H1 (cell line): ENCODE data around the gene P2RX6. TPM values are rescaled to one million over a fixed set of nuclear protein-coding genes. Genes with fewer than 3 reads are reported as not detected.

Experiments used
- CTCF ChIA-PET: fragments of 300-600 bp; sonication (Branson Sonifier 250); formaldehyde crosslinking; loops from one replicate; lab custom pipeline; 2021; ENCODE audit not compliant: partially characterized antibody; lab: Charles Lee
- POLR2A ChIA-PET: fragments of 300-600 bp; sonication (Branson Sonifier 250); formaldehyde crosslinking; loops from one replicate; lab custom pipeline; 2021; ENCODE audit warnings: inconsistent platforms; ENCODE audit not compliant: partially characterized antibody; lab: Charles Lee
- DNase-seq, 2 experiments: peaks; one replicate each; pipeline versions ENCODE4 v3.0.0 to v3.0.0-alpha.2; 2010 to 2022; ENCODE audit warnings: low spot score in 2 of 2, low read depth in 1 of 2, mixed read lengths in 1 of 2
- FAIRE-seq: peaks from 2 replicates; lab custom pipeline; 2011; peaks lifted over from hg19 to GRCh38; lab: Jason Lieb, UNC
- H2AFZ ChIP-seq: 2 replicates; pipeline ENCODE4 v1.8.1; 2012; ENCODE audit warnings: low read length, inconsistent platforms
- H2AK5ac ChIP-seq: 2 replicates; pipeline ENCODE4 v1.6.1; 2013; ENCODE audit warnings: low read depth, low read length
- H2BK120ac ChIP-seq: replicated peaks from 2 replicates; pipeline ENCODE3; 2013; ENCODE audit warnings: low read depth, low read length, inconsistent platforms
- H2BK12ac ChIP-seq: 2 replicates; pipeline ENCODE4 v1.6.1; 2013; ENCODE audit warnings: low read depth, low read length
- H2BK15ac ChIP-seq: 2 replicates; pipeline ENCODE4 v1.6.1; 2013; ENCODE audit warnings: low read length
- H2BK20ac ChIP-seq: 2 replicates; pipeline ENCODE4 v1.6.1; 2013; ENCODE audit warnings: low read length
- H2BK5ac ChIP-seq: 2 replicates; pipeline ENCODE4 v1.6.1; 2013; ENCODE audit warnings: low read depth, low read length
- H3K14ac ChIP-seq: 2 replicates; pipeline ENCODE4 v1.6.1; 2013; ENCODE audit warnings: inconsistent platforms; ENCODE audit not compliant: insufficient read length
- H3K18ac ChIP-seq: 2 replicates; pipeline ENCODE4 v1.6.1; 2013; ENCODE audit warnings: low read length; ENCODE audit errors: extremely low read depth
- H3K23ac ChIP-seq: 2 replicates; pipeline ENCODE4 v1.6.1; 2013; ENCODE audit warnings: inconsistent platforms; ENCODE audit not compliant: insufficient read length
- H3K23me2 ChIP-seq: 2 replicates; pipeline ENCODE4 v1.6.1; 2013; ENCODE audit warnings: low read depth, low read length
- H3K27ac ChIP-seq: 2 replicates; pipeline ENCODE4 v1.6.1; 2011; ENCODE audit warnings: low read depth, low read length, inconsistent platforms
- H3K27me3 ChIP-seq, 4 experiments: replicated peaks in 1 of 4; 1 replicate in 1 of 4; 2 replicates in 3 of 4; pipeline versions ENCODE4 v1.6.1 to v1.8.1; 2011 to 2013; ENCODE audit warnings: low read length in 3 of 4, mild to moderate bottlenecking in 3 of 4, inconsistent platforms in 2 of 4, mixed read lengths in 2 of 4, moderate library complexity in 1 of 4; ENCODE audit not compliant: control insufficient read depth in 3 of 4, insufficient read depth in 3 of 4; ENCODE audit errors: extremely low read depth in 1 of 4
- H3K36me3 ChIP-seq, 4 experiments: 2 replicates each; pipeline versions ENCODE4 v1.6.1 to v1.8.1; 2011 to 2013; ENCODE audit warnings: mild to moderate bottlenecking in 4 of 4, low read length in 3 of 4, moderate library complexity in 2 of 4, control low read depth in 1 of 4, inconsistent platforms in 1 of 4; ENCODE audit not compliant: insufficient read depth in 4 of 4, control insufficient read depth in 2 of 4
- H3K4ac ChIP-seq: replicated peaks from 2 replicates; pipeline ENCODE3; 2013; ENCODE audit warnings: low read length, low read depth, mixed read lengths, inconsistent platforms; ENCODE audit not compliant: insufficient read length
- H3K4me1 ChIP-seq, 4 experiments: replicated peaks in 1 of 4; 1 replicate in 1 of 4; 2 replicates in 3 of 4; pipeline versions ENCODE4 v1.6.1 to v1.8.1; 2011 to 2013; ENCODE audit warnings: low read length in 3 of 4, inconsistent platforms in 2 of 4, mixed read lengths in 1 of 4; ENCODE audit not compliant: insufficient read depth in 4 of 4, control insufficient read depth in 3 of 4
- H3K4me2 ChIP-seq, 2 experiments: 2 replicates each; pipeline versions ENCODE4 v1.6.1 to v1.8.1; 2011 to 2013; ENCODE audit warnings: low read depth in 2 of 2, low read length in 2 of 2, control low read depth in 1 of 2, inconsistent platforms in 1 of 2, mild to moderate bottlenecking in 1 of 2; ENCODE audit not compliant: insufficient read depth in 1 of 2
- H3K4me3 ChIP-seq, 4 experiments: fragments of 200-600, 300-600 bp in 1 of 4; sonication (generic), shearing (Covaris generic), sonication (Bioruptor Twin) in 1 of 4; 2 replicates each; pipeline versions ENCODE4 v1.5.1 to v1.8.1; 2011 to 2016; ENCODE audit warnings: low read length in 4 of 4, low read depth in 3 of 4, control low read depth in 2 of 4, inconsistent platforms in 2 of 4, mild to moderate bottlenecking in 2 of 4, mixed read lengths in 1 of 4, moderate library complexity in 1 of 4; ENCODE audit not compliant: insufficient read depth in 2 of 4; ENCODE audit errors: extremely low read depth in 1 of 4
- H3K56ac ChIP-seq: replicated peaks from 2 replicates; pipeline ENCODE3; 2013; ENCODE audit warnings: low read depth, mild to moderate bottlenecking, mixed read lengths, low read length, inconsistent platforms; ENCODE audit not compliant: insufficient read length
- H3K79me1 ChIP-seq: 2 replicates; pipeline ENCODE4 v1.6.1; 2013; ENCODE audit warnings: low read depth, low read length, control low read depth
- H3K79me2 ChIP-seq, 2 experiments: 2 replicates each; pipeline versions ENCODE4 v1.6.1 to v1.8.1; 2012 to 2013; ENCODE audit warnings: low read length in 2 of 2, mild to moderate bottlenecking in 2 of 2, inconsistent platforms in 1 of 2; ENCODE audit not compliant: insufficient read depth in 2 of 2, control insufficient read depth in 1 of 2
- H3K9ac ChIP-seq, 4 experiments: replicated peaks in 1 of 4; 1 replicate in 1 of 4; 2 replicates in 3 of 4; pipeline versions ENCODE4 v1.6.1 to v1.8.1; 2011 to 2013; ENCODE audit warnings: low read depth in 3 of 4, low read length in 3 of 4, control low read depth in 2 of 4, mild to moderate bottlenecking in 2 of 4, moderate library complexity in 2 of 4, inconsistent platforms in 1 of 4; ENCODE audit errors: extremely low read depth in 1 of 4
- H3K9me3 ChIP-seq, 2 experiments: 2 replicates each; pipeline versions ENCODE4 v1.6.1 to v1.8.1; 2012 to 2013; ENCODE audit warnings: mild to moderate bottlenecking in 2 of 2, moderate library complexity in 2 of 2, control low read depth in 1 of 2, inconsistent platforms in 1 of 2, low read depth in 1 of 2, low read length in 1 of 2, mixed read lengths in 1 of 2; ENCODE audit not compliant: insufficient read depth in 2 of 2
- H4K20me1 ChIP-seq, 2 experiments: replicated peaks in 1 of 2; 2 replicates each; pipeline versions ENCODE3 to v1.8.1; 2011 to 2013; ENCODE audit warnings: inconsistent platforms in 2 of 2, low read length in 2 of 2, mild to moderate bottlenecking in 1 of 2; ENCODE audit not compliant: insufficient read depth in 2 of 2, control insufficient read depth in 1 of 2
- H4K5ac ChIP-seq: 2 replicates; pipeline ENCODE4 v1.6.1; 2013; ENCODE audit warnings: low read length, low read depth, mixed read lengths, inconsistent platforms; ENCODE audit not compliant: insufficient read length
- H4K8ac ChIP-seq: 2 replicates; pipeline ENCODE4 v1.8.0; 2013; ENCODE audit warnings: mild to moderate bottlenecking, moderate library complexity, low read length, inconsistent platforms; ENCODE audit not compliant: insufficient read depth; ENCODE audit errors: extremely low read depth
- H4K91ac ChIP-seq: replicated peaks from 2 replicates; pipeline ENCODE3; 2013; ENCODE audit warnings: low read length, mixed read lengths, inconsistent platforms; ENCODE audit not compliant: insufficient read length
- BRCA1 ChIP-seq: IDR thresholded peaks from 2 replicates; pipeline ENCODE4 v1.6.1; 2012; ENCODE audit warnings: low read depth, low read length, improper control_type of control experiment
- RAD21 ChIP-seq, 2 experiments: IDR thresholded peaks in 1 of 2; conservative IDR thresholded peaks in 1 of 2; 2 replicates each; pipeline ENCODE4 v1.6.1; 2011; ENCODE audit warnings: low read depth in 2 of 2, low read length in 2 of 2, improper control_type of control experiment in 1 of 2, inconsistent platforms in 1 of 2, mild to moderate bottlenecking in 1 of 2, moderate library complexity in 1 of 2
- WGBS, 2 experiments: shearing (Covaris generic) in 1 of 2; methylation state at CpG; one replicate each; pipeline versions ENCODE4 v1.1.6 to v1.1.7; 2013 to 2015; ENCODE audit warnings: low lambda C conversion rate in 2 of 2, mixed read lengths in 2 of 2, inconsistent platforms in 1 of 2, low coverage in 1 of 2, missing lambda C conversion rate in 1 of 2; ENCODE audit not compliant: insufficient replicate concordance in 2 of 2, insufficient coverage in 1 of 2, insufficient read length in 1 of 2; ENCODE audit errors: extremely low coverage in 1 of 2, missing lambda C conversion rate in 1 of 2; 5-methylcytosine and 5-hydroxymethylcytosine counted together
- polyA plus RNA-seq, 7 experiments: library from polyadenylated mRNA; depleted of rRNA in 3 of 7; stranded (reverse) in 5 of 7; unstranded in 2 of 7; fragments of >200 nt in 5 of 7; fragments of 200-250 nt in 2 of 7; gene quantifications; 1 replicate in 5 of 7; 2 replicates in 1 of 7; 4 replicates in 1 of 7; pipeline versions ENCODE4 v1.2.1 to v1.2.3, GENCODE V29; 2011 to 2013; ENCODE audit warnings: missing spikeins in 2 of 7, mixed read lengths in 2 of 7
- total RNA-seq: library from RNA; stranded (reverse); fragmentation: NEBNext Ultra II Directional; extraction: Animal tissue kit (Norgen Biotek cat#: 25700); gene quantifications from 2 replicates; pipeline ENCODE4 v1.2.1, GENCODE V29; 2021

The P2RX6 gene
- total and polyA plus RNA-seq, 2 of the 8 experiments (the other 6 are each of a cell fraction or from before 2014, with no cell fraction given): 0.09 TPM; not detected in 1

DNA sequence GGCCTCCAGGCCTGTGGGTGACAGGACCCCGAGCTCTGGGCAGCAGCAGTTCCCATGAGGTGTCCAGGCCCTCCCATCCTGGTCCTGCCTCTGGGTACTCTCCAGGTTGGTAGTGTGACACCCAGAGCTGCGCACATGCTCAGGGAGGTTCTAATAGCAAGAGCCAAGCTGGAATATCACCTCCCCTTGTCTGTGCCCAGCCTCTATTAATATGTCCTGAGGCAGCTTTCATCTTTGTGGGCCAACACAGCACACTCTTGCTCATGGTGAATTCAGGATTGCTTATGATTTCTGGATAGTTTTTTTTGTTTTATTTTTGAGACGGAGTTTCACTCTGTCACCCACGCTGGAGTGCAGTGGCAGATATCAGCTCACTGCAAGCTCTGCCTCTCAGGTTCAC is 3.3 kb downstream of the P2RX6 start:
- Histone ChIP-seq H2BK5ac (no peak overlapping the region), H4K20me1 (no peaks in the 10 kb centered on the region), H3K79me2 (no peaks in the 10 kb centered on the region), H3K79me1 (no peaks in the 10 kb centered on the region), H4K5ac (no peak overlapping the region), H4K91ac (no peak overlapping the region), H3K4me1 (peaks cover 1 to 9% (median 5%) of the 10 kb centered on the region in 4 experiments; a peak in 6 of 7 replicates), H3K18ac (no peak overlapping the region), H3K27ac (no peak overlapping the region), H2BK120ac (no peak overlapping the region), H3K9ac (no peak overlapping the region; a peak in 1 of 7 replicates), H3K9me3 (no peaks in the 10 kb centered on the region), H2AFZ (no peak overlapping the region), H2BK12ac (no peak overlapping the region), H3K23ac (no peak overlapping the region), H3K4ac (no peak overlapping the region), H2BK20ac (no peak overlapping the region), H3K4me2 (no peak overlapping the region), H2BK15ac (no peak overlapping the region), H3K36me3 (no peaks in the 10 kb centered on the region), H2AK5ac (no peak overlapping the region), H3K23me2 (peaks cover 6% of the 10 kb centered on the region; the same call in 1 of the 2 replicates), H3K56ac (no peak overlapping the region), H3K27me3 (peaks cover 0 to 2% (median 0%) of the 10 kb centered on the region in 4 experiments; a peak in 3 of 7 replicates), H3K14ac (no peak overlapping the region), H4K8ac (no peak overlapping the region; the same call in 1 of the 2 replicates), H3K4me3 (no peak overlapping the region)
- ChIA-PET POLR2A (no interaction called here), CTCF (interaction anchor here (0.5 to 2.3 kb wide), 6 partner anchors 9 to 1012 kb away, joined by 3 to 9 read pairs (median 4); partner anchors contain the start of gene THAP7)
- TF ChIP-seq BRCA1: no peak
- no peak for TF ChIP-seq RAD21 (IDR thresholded peaks at IDR 0.05 in 1 of 2, conservative IDR thresholded peaks at IDR 0.05 in 1 of 2; ENCODE audit: low read depth in 2 of 2, low read length in 2 of 2)
- FAIRE-seq: no peak
- no peak for DNase-seq
- WGBS, 2 experiments: 92% methylated on average over 4 of the region's 4 CpGs; no CpG with 5 or more reads in 1 of the 2 experiments
